Smooth muscle cell (in vitro differentiated cells): ENCODE data around the gene SLC5A11. TPM values are rescaled to one million over a fixed set of nuclear protein-coding genes. Genes with fewer than 3 reads are reported as not detected.
"Not testable (repeated sequence)": the region's sequence is repeated elsewhere in the genome, so short reads cannot be mapped to it uniquely, and the experiment has no call there.

Experiments
- DNase-seq: peaks from one replicate; lab custom pipeline; 2025; ENCODE audit not compliant: unreplicated experiment; lab: John Stamatoyannopoulos, UW
- H2AFZ ChIP-seq: fragments of 200-600 bp; sonication (generic); 2 replicates; pipeline ENCODE4 v1.6.0; 2016; ENCODE audit warnings: antibody characterized with exemption, low read depth, mild to moderate bottlenecking
- H3F3A ChIP-seq: fragments of 200-600 bp; sonication (generic); 2 replicates; pipeline ENCODE4 v1.6.0; 2017; ENCODE audit warnings: antibody characterized with exemption, low read depth
- H3K27ac ChIP-seq: fragments of 200-600 bp; sonication (generic); 2 replicates; pipeline ENCODE4 v1.5.1; 2016; ENCODE audit warnings: low read depth, mild to moderate bottlenecking
- H3K27me3 ChIP-seq: fragments of 200-600 bp; sonication (generic); 2 replicates; pipeline ENCODE4 v1.6.1; 2016; ENCODE audit warnings: low read depth, mild to moderate bottlenecking
- H3K36me3 ChIP-seq: fragments of 200-600 bp; sonication (generic); 2 replicates; pipeline ENCODE4 v1.5.1; 2016; ENCODE audit warnings: low read depth
- H3K4me1 ChIP-seq: fragments of 200-600 bp; sonication (generic); 2 replicates; pipeline ENCODE4 v1.5.1; 2016; ENCODE audit warnings: low read depth
- H3K4me2 ChIP-seq: fragments of 200-600 bp; sonication (generic); 2 replicates; pipeline ENCODE4 v1.6.0; 2016; ENCODE audit warnings: mild to moderate bottlenecking
- H3K4me3 ChIP-seq: fragments of 200-600 bp; sonication (generic); 2 replicates; pipeline ENCODE4 v1.5.1; 2016; ENCODE audit warnings: mild to moderate bottlenecking
- H3K79me2 ChIP-seq: fragments of 200-600 bp; sonication (generic); 2 replicates; pipeline ENCODE4 v1.6.0; 2016; ENCODE audit warnings: low read depth, mild to moderate bottlenecking
- H3K9ac ChIP-seq: fragments of 200-600 bp; sonication (generic); 2 replicates; pipeline ENCODE4 v1.6.0; 2016; ENCODE audit warnings: low read depth
- H3K9me3 ChIP-seq: fragments of 200-600 bp; sonication (generic); replicated peaks from 2 replicates; pipeline ENCODE4 v1.5.1; 2016; ENCODE audit warnings: low read depth
- H4K20me1 ChIP-seq: fragments of 200-600 bp; sonication (generic); 2 replicates; pipeline ENCODE4 v1.6.0; 2016; ENCODE audit warnings: low read depth
- WGBS: methylation state at CpG from one replicate; pipeline ENCODE4 v1.1.7; 2016; ENCODE audit warnings: low lambda C conversion rate; 5-methylcytosine and 5-hydroxymethylcytosine counted together
- polyA plus RNA-seq: library from polyadenylated mRNA; unstranded; fragments of >200 nt; fragmentation: Nextera tagmentation; extraction: Ambion mirVana; gene quantifications from 2 replicates; pipeline ENCODE4 v1.2.1, GENCODE V29; 2016
- total RNA-seq: library from RNA; depleted of rRNA; stranded (reverse); fragments of >200 nt; gene quantifications from 2 replicates; pipeline ENCODE4 v1.2.3, GENCODE V29; 2014
- TF ChIP-seq, protein P1 (sequence below): fragments of 200-600 bp; sonication (generic); IDR thresholded peaks from 2 replicates; pipeline ENCODE4 v1.5.1; 2017; ENCODE audit warnings: borderline replicate concordance, mild to moderate bottlenecking, antibody characterized with exemption; ENCODE audit not compliant: insufficient read depth, poor library complexity, severe bottlenecking

Gene SLC5A11
- total and polyA plus RNA-seq, 2 experiments from 2014 or later = not detected

DNA sequence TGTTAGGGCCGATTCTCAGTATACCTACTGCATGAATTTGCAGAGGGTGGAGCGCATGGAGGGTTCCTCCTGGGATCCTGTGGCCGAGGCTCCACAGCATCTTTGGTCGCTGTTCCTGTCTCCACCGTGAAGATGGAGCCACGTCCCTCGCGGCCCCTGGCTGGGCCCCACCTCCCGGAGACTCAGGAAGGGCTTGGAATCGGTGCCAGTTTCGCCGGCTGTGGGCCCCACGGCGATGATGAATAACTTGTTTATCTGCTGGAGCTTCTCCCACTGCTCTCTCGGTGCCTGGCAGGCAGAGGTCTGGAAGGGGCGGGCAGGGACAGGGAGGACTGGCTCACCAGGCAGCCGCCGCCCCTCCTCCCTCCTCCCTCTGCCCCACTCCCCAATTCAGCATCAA is 8.1 kb downstream of the SLC5A11 start:
- Histone ChIP-seq H3K4me1 (no peaks in the 10 kb centered on the region), H3K9ac (no peak overlapping the region), H3K27ac (no peak overlapping the region), H3K9me3 (no peaks in the 10 kb centered on the region), H3K79me2 (no peaks in the 10 kb centered on the region), H3F3A (no peaks in the 10 kb centered on the region), H4K20me1 (no peaks in the 10 kb centered on the region), H3K4me2 (no peak overlapping the region), H3K4me3 (no peak overlapping the region), H3K36me3 (no peaks in the 10 kb centered on the region), H3K27me3 (no peaks in the 10 kb centered on the region), H2AFZ (no peak overlapping the region)
- WGBS = 70% methylated on average over 18 of the region's 18 CpGs
- TF ChIP-seq, protein P1, sequence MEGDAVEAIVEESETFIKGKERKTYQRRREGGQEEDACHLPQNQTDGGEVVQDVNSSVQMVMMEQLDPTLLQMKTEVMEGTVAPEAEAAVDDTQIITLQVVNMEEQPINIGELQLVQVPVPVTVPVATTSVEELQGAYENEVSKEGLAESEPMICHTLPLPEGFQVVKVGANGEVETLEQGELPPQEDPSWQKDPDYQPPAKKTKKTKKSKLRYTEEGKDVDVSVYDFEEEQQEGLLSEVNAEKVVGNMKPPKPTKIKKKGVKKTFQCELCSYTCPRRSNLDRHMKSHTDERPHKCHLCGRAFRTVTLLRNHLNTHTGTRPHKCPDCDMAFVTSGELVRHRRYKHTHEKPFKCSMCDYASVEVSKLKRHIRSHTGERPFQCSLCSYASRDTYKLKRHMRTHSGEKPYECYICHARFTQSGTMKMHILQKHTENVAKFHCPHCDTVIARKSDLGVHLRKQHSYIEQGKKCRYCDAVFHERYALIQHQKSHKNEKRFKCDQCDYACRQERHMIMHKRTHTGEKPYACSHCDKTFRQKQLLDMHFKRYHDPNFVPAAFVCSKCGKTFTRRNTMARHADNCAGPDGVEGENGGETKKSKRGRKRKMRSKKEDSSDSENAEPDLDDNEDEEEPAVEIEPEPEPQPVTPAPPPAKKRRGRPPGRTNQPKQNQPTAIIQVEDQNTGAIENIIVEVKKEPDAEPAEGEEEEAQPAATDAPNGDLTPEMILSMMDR = no peak
- no peak for DNase-seq

DNA sequence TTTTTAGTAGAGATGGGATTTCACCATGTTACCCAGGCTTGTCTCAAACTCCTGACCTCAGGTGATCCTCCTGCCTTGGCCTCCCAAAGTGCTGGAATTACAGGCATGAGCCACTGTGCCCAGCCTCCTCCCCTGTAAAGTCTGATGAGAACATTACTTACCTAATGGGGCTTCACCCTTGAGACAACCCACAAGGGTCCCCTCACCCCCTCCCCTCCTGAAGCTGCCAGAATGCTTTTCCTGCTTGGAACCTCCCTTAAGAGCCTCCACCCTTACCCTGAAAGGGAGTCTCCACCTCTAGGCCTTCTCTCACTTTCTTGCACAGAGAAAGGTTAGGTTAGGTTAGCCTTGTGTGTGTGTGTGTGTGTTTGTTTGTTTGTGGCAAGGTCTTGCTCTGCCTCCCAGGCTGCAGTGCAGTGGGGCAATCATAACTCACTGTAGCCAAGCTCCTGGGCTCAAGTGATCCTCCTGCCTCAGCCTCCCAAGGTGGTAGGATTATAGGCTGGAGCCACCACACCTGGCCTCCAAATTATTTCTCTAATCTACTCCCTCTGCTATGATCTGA is 8.9 kb downstream of the SLC5A11 start:
- Histone ChIP-seq H3K9me3 (no peaks in the 10 kb centered on the region), H3K4me3 (no peak overlapping the region), H4K20me1 (no peaks in the 10 kb centered on the region), H3K4me1 (no peaks in the 10 kb centered on the region), H3K79me2 (no peaks in the 10 kb centered on the region), H3K27me3 (no peaks in the 10 kb centered on the region), H2AFZ (no peak overlapping the region), H3F3A (no peaks in the 10 kb centered on the region), H3K9ac (no peak overlapping the region), H3K36me3 (no peaks in the 10 kb centered on the region), H3K4me2 (no peak overlapping the region), H3K27ac (no peak overlapping the region)
- TF ChIP-seq, protein P1 = no peak
- DNase-seq = no peak

DNA sequence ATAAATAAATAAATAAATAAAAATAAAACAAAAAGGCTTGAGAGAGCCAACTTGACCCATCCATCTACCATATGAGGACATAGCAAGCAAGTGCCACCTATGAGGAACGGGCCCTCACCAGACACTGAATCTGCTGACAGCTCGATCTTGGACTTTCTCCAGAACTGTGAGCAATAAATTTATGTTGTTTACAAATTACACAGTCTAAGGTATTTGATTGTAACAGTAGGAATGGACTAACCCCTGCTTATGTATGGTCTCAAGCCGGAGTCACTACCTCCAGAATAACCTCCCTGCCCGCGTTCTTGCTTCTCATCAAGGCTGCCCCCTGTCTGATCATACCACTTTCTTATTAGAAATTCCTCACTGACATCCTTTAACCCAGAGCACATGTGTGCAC is 9.9 kb downstream of the SLC5A11 start:
- Histone ChIP-seq H3F3A (no peaks in the 10 kb centered on the region), H3K4me1 (no peaks in the 10 kb centered on the region), H2AFZ (no peak overlapping the region), H3K27me3 (no peaks in the 10 kb centered on the region), H3K4me2 (no peak overlapping the region), H3K79me2 (no peaks in the 10 kb centered on the region), H3K9me3 (no peaks in the 10 kb centered on the region), H3K36me3 (no peaks in the 10 kb centered on the region), H3K27ac (no peak overlapping the region), H3K9ac (no peak overlapping the region), H3K4me3 (no peak overlapping the region), H4K20me1 (no peaks in the 10 kb centered on the region)
- TF ChIP-seq, protein P1 = no peak
- WGBS = 85% methylated on average over 5 of the region's 5 CpGs
- DNase-seq = no peak

DNA sequence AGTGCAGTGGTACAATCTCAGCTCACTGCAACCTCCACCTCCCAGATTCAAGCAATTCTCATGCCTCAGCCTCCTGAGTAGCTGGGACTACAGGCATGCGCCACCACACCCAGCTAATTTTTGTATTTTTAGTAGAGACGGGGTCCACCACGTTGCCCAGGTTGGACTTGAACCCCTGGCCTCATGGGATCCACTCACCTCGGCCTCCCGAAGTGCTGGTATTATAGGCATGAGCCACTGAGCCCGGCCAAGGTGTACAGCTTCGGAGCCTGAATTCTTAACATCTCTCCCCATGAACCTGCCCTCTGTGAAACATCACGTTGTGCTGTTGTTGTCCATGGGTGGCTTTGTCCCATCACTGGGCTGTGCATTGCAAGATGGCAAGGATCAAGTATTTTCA is 11.1 kb downstream of the SLC5A11 start:
- not testable (repeated sequence) for H3K79me2 ChIP-seq
- WGBS = 85% methylated on average over 8 of the region's 8 CpGs

More for the DNA sequence above, 11.1 kb downstream of the SLC5A11 start:
- H3K4me3 ChIP-seq, H3K4me2 ChIP-seq, H4K20me1 ChIP-seq, H3K4me1 ChIP-seq, H3K9me3 ChIP-seq, H3K27ac ChIP-seq, H2AFZ ChIP-seq, DNase-seq, H3F3A ChIP-seq, H3K9ac ChIP-seq, H3K27me3 ChIP-seq, H3K36me3 ChIP-seq: not testable (repeated sequence)
